NB4 (cell line): ENCODE measurements around the gene STK16.

ENCODE experiments used
- DNase-seq: peaks from one replicate; pipeline ENCODE4 v3.0.0; 2010; ENCODE audit warnings: low read depth
- H3K4me3 ChIP-seq: one replicate; pipeline ENCODE4 v1.5.1; 2011; ENCODE audit warnings: mild to moderate bottlenecking, low read depth, low read length, moderate library complexity
- CTCF ChIP-seq: IDR thresholded peaks from one replicate; pipeline ENCODE4 v1.5.1; 2012; ENCODE audit warnings: low read depth, low read length
- MYC ChIP-seq: IDR thresholded peaks from 2 replicates; pipeline ENCODE4 v1.6.1; 2011; ENCODE audit warnings: low read depth, low read length
- POLR2A ChIP-seq: IDR thresholded peaks from 2 replicates; pipeline ENCODE4 v1.6.1; 2011; ENCODE audit warnings: mild to moderate bottlenecking; ENCODE audit not compliant: insufficient read length; ENCODE audit errors: extremely low read depth
- TF ChIP-seq, protein P1 (sequence below): IDR thresholded peaks from 2 replicates; pipeline ENCODE4 v1.6.1; 2011; ENCODE audit warnings: low read depth, low read length

STK16 gene

GRCh38 chr2:219213486-219214071, 31.7 kb upstream of the STK16 start:
- H3K4me3 ChIP-seq, result no peak overlapping the region
- DNase-seq, result no peak
- no peak for TF ChIP-seq POLR2A
- no peak for TF ChIP-seq MYC
- TF ChIP-seq CTCF, result no peak

DNA sequence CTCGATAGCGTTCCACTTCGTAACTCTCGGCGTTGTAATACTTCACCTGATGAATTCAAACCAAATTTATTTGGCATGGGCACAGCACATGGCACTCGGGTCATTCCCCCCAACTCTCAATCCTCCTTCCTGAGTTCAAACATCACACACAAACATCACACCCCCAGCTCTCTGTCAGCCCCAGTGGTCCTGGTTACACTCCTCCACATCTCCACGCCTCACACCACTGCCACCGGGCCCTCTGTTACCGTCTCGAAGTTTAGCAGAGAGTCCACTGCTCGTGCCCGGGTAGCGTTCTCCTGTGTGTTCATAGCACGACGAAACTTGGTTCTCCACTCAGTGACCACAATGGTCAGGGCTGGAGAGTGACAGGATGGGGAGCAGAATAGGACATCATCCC, 31.1 kb upstream of the STK16 start:
- no peak for TF ChIP-seq POLR2A
- TF ChIP-seq MYC, result no peak
- TF ChIP-seq, protein P1, sequence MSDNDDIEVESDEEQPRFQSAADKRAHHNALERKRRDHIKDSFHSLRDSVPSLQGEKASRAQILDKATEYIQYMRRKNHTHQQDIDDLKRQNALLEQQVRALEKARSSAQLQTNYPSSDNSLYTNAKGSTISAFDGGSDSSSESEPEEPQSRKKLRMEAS, result no peak
- no peak for TF ChIP-seq CTCF
- DNase-seq, result no peak
- no peak overlapping the region for H3K4me3 ChIP-seq

- H3K4me3 ChIP-seq, result no peak overlapping the region
- DNase-seq, result no peak
- TF ChIP-seq, protein P1, result no peak
- TF ChIP-seq POLR2A, result no peak
- TF ChIP-seq MYC, result no peak
- TF ChIP-seq CTCF, result no peak
Observed at GRCh38 chr2:219214786-219215185, 30.5 kb upstream of the STK16 start.

DNA sequence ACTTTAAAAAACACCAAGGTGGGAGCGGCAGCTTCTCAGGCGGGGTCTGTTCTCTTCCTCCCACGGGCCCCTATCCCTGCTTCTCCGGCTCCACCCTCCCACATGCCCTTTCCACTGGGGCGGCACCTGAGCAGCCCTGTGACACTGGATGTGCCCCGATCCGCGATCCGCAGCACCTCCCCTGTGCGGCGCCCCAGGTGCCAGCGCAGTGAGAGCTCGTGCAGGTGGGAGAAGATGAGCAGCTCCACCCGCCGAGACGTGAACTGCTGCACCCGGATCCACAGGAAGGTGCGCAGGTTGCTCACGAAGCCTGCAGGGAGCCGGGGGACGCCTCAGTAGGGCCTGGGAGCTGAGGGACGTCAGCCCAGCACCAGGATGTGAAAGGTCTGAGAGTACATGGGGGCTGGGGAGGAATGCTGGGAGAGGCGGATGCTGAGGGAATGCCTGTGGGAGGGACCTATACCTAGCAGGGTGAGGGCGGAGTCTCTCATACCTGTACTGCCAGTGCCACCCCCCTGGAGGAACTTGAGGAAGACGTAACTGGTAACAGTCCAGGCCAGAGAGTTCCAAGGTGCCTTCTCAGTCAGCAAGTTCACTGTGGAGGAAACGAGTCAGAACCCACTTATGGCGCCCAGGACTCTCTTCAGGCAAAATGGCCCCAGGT, 29.3 kb upstream of the STK16 start:
- no peak overlapping the region for H3K4me3 ChIP-seq
- TF ChIP-seq, protein P1, result no peak
- TF ChIP-seq CTCF (no peak), MYC (no peak), POLR2A (no peak)
- DNase-seq, result no peak

GRCh38 chr2:219216535-219216915, 28.8 kb upstream of the STK16 start:
- no peak for DNase-seq
- H3K4me3 ChIP-seq, result no peak overlapping the region
- TF ChIP-seq CTCF (no peak), MYC (no peak), POLR2A (no peak)
- TF ChIP-seq, protein P1, result no peak

DNA sequence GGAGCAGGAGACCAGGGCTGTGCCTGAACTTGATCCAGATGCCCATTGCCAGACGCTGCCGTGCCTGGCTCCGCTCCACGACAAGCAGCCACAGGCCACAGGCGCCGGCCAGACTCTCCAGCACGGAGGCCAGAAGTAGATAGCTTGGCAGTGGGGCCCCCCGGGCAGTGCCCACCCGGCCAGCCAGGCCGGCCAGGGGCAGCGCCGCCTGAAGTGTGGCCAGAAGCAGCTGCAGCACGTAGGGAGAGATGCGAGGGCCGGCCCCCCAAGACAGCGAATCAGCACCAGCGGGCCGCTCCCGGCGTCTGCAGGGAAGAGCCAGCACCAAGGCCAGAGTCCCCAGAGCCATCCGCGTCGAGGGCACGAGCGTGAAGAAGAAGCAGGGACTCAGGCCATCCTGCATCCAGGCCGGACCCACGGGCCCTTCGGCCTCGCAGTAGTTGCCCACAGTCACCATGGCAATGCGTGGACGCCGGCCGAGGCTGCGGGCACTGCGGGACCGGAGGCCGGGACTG, 27.0 kb upstream of the STK16 start:
- H3K4me3 ChIP-seq, result no peak overlapping the region
- TF ChIP-seq CTCF (no peak), POLR2A (no peak), MYC (no peak)
- TF ChIP-seq, protein P1, result no peak
- DNase-seq, result no peak
